ENCODE data around the gene MYO7B.

MYO7B gene

DNA sequence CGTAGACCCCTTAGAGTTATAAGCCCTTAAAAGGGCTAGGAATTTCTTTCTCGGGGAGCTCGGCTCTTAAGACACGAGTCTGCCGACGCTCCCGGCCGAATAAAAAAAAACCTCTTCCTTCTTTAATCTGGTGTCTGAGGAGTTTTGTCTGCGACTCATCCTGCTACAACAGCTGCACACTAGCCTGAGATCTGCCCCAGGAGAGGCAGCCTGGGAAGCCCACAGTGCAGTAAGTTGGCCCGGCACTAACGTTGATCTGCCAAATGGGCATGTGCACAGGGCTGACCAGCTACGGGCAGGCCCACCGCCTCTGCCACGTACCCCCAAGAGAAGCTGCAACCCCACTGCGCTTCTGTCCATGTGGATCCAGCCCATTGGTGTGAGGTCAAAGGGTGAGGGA, 148.3 kb downstream of the MYO7B start:
- DNase-seq: no peak

DNA sequence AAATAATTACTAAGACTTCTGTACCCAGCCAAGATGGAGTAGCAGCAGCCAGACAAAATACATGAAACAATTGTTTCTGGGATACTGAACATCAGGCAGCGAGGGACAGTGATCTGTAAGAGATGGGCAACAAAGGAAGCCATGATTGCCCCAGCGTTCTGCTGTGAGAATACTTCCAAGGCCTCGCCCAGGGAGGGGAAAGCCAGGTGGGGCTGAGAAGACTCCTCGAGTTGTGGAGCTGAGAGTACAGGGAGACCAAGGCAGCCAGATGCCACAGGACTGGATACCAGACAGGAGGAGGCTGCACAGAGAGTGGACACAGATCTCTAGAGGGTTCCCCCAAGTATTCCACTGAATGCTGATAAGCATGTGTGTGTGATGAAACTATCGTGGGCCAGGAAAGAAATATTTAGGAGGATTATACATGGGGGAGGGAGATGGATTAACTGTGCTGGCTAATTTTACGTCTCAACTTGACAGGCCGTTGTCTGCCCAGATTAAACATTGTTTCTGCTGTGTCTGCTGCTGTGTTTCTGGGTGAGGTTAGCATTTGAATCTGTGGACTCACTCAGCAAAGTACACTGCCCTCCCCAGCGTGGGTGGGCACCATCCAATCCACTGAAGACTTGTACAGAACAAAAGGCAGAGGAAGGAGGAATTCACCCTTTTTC, 150.1 kb downstream of the MYO7B start:
- DNase-seq: no peak

Data from C1 segment of cervical spinal cord (tissue), 14 donors.